Suprapubic skin (tissue), 3 donors: ENCODE data around the gene WFIKKN1.

Experiments used
- POLR2AphosphoS5 ChIP-seq, 3 donors: sonication (generic); formaldehyde crosslinking; IDR thresholded peaks; one replicate each; pipeline ENCODE4 v1.6.1; 2017; ENCODE audit warnings: antibody characterized with exemption in 3 of 3
- TF ChIP-seq, protein P1 (sequence below), 2 donors: fragments of 200-600 bp in 1 of 2; fragments of 450-650 bp in 1 of 2; sonication (generic) in 1 of 2; IDR thresholded peaks; one replicate each; pipeline ENCODE4 v1.5.1; 2016 to 2019; ENCODE audit warnings: antibody characterized with exemption in 2 of 2, mild to moderate bottlenecking in 1 of 2, moderate library complexity in 1 of 2

DNA sequence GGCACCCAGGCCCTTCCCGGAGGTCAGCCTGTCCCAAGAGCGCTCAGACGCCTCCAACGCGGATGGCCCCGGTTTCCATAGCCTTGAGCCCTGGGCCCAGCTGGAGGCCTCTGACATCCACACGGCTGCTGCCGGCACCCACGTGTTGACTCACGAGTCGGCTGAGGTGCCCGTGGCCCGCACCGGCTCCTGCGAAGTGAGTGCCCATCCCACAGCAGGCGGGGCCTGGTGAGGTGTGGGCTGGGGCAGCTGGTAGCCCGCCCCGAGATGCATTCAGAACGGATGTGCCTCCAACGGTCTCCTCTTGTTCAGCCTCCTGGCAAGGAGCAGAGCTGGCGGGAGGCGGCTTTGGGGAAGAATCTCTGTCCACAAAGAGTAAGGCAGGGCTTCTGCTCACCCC lies 21.1 kb downstream of the WFIKKN1 start:
- TF ChIP-seq, protein P1, sequence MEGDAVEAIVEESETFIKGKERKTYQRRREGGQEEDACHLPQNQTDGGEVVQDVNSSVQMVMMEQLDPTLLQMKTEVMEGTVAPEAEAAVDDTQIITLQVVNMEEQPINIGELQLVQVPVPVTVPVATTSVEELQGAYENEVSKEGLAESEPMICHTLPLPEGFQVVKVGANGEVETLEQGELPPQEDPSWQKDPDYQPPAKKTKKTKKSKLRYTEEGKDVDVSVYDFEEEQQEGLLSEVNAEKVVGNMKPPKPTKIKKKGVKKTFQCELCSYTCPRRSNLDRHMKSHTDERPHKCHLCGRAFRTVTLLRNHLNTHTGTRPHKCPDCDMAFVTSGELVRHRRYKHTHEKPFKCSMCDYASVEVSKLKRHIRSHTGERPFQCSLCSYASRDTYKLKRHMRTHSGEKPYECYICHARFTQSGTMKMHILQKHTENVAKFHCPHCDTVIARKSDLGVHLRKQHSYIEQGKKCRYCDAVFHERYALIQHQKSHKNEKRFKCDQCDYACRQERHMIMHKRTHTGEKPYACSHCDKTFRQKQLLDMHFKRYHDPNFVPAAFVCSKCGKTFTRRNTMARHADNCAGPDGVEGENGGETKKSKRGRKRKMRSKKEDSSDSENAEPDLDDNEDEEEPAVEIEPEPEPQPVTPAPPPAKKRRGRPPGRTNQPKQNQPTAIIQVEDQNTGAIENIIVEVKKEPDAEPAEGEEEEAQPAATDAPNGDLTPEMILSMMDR (IDR thresholded peaks at IDR 0.05): no peak
- TF ChIP-seq POLR2AphosphoS5 (IDR thresholded peaks at IDR 0.05): no peak
